HG03175 (cell line): Measurements from ENCODE around the gene LAMA4.

Experiments used
- ATAC-seq: cut with Tn5 transposase; IDR thresholded peaks from one replicate; pipeline ENCODE4 v1.9.1; 2021; ENCODE audit warnings: mild to moderate bottlenecking, moderate library complexity; ENCODE audit not compliant: unreplicated experiment

Gene LAMA4

GRCh38 chr6:112279031-112279935 lies 24.9 kb upstream of the LAMA4 start:
- ATAC-seq = no peak

GRCh38 chr6:112275365-112275764 lies 21.0 kb upstream of the LAMA4 start:
- no peak for ATAC-seq

GRCh38 chr6:112274774-112275173 lies 20.4 kb upstream of the LAMA4 start:
- ATAC-seq = no peak

- ATAC-seq = no peak
Measured at GRCh38 chr6:112272799-112273198, 18.4 kb upstream of the LAMA4 start.

DNA sequence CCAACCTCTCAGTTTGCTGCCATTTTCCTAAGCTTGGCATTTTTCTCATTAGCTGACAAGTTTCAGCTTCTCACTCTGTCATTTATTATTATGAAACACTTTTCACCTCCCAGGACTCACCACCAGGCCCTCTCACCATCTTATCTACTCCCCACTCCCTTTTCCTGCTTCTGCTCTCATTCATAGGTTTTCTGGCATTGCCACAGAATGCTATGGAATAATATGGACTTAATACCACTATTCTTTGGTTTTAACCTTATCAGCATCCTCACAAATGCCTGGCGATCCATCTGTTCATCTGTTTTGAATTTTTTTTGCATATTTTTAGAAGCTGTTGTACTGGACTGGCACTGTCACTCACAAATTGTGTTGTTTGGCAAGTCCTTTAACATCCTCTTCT lies 16.4 kb upstream of the LAMA4 start:
- ATAC-seq = no peak

GRCh38 chr6:112269979-112270566 lies 15.7 kb upstream of the LAMA4 start:
- ATAC-seq = no peak

GRCh38 chr6:112269114-112269513 lies 14.7 kb upstream of the LAMA4 start:
- no peak for ATAC-seq

- ATAC-seq = no peak
Measured at GRCh38 chr6:112268654-112269053, 14.3 kb upstream of the LAMA4 start.

DNA sequence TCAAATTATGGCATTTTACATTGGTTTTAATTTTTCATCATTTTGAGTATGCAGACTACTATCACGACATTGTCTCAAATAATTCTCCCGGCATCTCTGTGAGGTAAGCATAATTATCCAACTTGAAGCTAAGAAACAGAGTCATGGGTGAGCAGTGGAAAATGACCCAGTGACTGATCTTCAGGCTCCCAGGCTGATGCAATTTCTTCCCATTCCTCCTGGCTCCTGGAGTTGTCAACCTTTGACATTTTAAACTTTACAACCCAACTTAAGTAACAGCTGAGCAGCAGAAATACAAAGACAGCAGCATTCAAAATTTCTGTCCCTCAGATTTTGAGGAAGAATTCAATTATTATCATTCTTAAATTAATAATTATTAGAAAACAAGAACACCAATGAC lies 13.7 kb upstream of the LAMA4 start:
- ATAC-seq = no peak

GRCh38 chr6:112266331-112266730 lies 12.0 kb upstream of the LAMA4 start:
- no peak for ATAC-seq

GRCh38 chr6:112259337-112259675 lies 4.9 kb upstream of the LAMA4 start:
- no peak for ATAC-seq

GRCh38 chr6:112258642-112259336 lies 4.4 kb upstream of the LAMA4 start:
- no peak for ATAC-seq

DNA sequence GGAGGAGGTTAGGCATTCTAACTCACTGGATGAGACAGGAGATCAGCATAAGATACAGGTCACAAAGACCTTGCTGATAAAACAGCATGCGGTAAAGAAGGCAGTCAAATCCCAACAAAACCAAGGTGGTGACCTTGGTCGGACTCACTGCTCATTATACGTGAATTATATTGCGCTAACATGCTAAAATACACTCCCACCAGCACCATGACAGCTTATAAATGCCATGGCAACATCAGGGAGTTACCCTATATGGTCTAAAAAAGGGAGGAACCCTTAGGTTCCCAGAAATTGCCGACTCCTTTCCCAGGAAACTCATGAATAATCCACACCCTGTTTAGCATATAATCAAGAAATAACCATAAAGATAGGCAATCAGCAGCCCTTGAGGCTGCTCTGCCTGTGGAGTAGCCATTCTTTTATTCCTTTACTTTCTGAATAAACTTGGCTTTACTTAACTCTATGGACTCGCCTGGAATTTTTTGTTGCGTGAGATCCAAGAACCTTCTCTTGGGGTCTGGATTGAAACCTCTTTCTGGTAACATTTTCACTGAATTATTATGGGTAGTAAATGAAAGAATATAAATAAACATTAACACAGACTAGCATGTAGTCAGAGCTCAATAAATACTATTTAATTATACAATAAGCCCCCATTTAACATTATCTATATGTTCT lies 3.0 kb upstream of the LAMA4 start:
- no peak for ATAC-seq

GRCh38 chr6:112254921-112255320 lies 554 bp upstream of the LAMA4 start:
- ATAC-seq = no peak

GRCh38 chr6:112253498-112253840 lies 898 bp downstream of the LAMA4 start:
- no peak for ATAC-seq

- no peak for ATAC-seq
Measured at GRCh38 chr6:112252571-112253497, 1.5 kb downstream of the LAMA4 start.

DNA sequence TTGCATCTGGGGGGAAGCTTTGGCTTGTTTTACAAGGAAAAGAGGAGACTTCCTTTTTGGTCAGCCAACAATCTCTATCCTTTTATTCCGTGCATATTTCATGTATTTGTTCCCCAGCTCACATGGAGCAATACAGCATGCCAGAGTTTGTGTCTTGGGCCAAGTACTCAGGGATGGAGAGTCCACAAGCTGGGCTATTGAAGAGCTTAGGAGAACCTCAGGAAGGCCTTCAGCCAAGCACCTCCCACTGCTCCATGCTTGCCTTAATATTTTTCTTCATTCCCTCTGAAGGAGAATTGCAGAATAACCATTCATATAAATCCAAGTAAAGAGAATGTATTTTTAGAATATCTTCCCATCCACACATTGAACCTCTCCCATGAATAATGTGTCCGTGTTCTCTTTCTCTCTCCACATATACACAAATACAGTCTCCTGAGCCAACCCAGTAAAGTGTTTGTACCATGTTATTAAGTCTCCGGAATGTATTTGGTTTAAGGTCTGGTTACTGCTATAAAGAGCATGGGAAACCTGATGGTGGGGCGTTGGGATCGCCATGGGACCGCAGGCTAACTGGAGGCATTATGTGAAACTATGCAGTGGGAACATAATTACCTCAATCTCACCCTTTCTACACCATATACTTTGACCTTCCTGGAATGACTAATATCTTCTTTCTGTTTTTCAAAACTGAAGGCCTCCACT lies 3.0 kb downstream of the LAMA4 start:
- ATAC-seq = no peak

- ATAC-seq = no peak
Measured at GRCh38 chr6:112249489-112249888, 4.9 kb downstream of the LAMA4 start.

DNA sequence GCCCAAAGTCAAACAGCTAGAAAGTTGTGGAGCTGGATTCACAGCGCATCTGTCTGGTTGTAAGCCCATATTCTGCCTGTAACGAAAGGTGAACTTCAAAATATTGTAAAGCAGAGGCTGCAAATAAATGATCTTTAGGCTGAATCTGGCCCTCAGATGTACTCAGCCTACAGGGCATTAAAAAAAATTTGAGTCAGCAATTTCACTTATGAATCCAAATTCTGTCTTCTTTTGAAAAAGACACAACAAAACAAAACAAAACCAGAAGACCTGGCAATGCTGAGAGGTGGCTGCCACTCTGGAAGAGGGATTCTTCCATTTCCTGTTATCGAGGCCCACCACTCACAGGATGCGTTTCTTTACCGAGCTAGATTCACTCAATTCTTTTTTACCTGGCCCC lies 7.1 kb downstream of the LAMA4 start:
- ATAC-seq = no peak
